Measurements from ENCODE around the gene WDR90. TPM values are rescaled to one million over a fixed set of nuclear protein-coding genes. Genes with fewer than 3 reads are reported as not detected.

The WDR90 gene
- total and polyA plus RNA-seq, 7 donors = 4.0 to 9.7 (median 8.0) TPM

- no peaks in the 10 kb centered on the region for H3K27me3 ChIP-seq (ENCODE audit: insufficient read depth in 3 of 3, low read length in 2 of 3)
- H3K27ac ChIP-seq = no peak overlapping the region
- H3K36me3 ChIP-seq (ENCODE audit: insufficient read depth in 1 of 2, low read depth in 1 of 2) = peaks cover 0 to 13% of the 10 kb centered on the region in 2 donors
- no peak for DNase-seq
- no peak overlapping the region for H3K4me3 ChIP-seq
- no peak for TF ChIP-seq CTCF (IDR thresholded peaks at IDR 0.05)
- no peaks in the 10 kb centered on the region for H3K9me3 ChIP-seq
- intact Hi-C loops (cut with DNase I) = loop anchor here in 1 of 2 donors (5.0 kb wide), 1 partner anchor 42 kb away; the partner anchor contains the start of gene RAB40C
- peaks cover 40% of the 10 kb centered on the region for H3K4me1 ChIP-seq
- ATAC-seq = no peak
- WGBS, 3 donors = 85 to 93% (median 89%) methylated on average over 22 of the region's 22 CpGs
Measured at GRCh38 chr16:634051-634670, 15.0 kb upstream of the WDR90 start.

DNA sequence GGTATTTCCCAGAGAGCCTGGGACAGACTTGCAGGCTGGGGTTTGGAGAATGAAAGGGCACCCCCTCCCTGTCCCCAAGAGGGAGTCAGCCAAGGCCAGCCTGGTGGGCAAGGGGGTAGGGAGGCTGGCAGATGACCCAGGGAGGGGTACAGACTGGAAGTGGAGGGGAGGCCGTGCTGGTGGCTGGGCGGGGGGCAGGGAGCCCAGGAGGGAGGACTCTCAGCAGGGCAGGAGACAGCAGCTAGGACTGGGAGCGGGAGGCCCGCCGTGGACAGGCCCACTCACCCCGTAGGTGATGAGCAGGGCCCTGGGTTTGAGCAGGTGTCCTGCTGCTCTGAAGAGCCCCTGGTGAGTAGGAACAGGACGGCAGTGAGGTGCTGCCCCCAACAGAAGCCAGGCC is 14.2 kb upstream of the WDR90 start:
- H3K4me3 ChIP-seq = peak overlapping the region; percentile 78
- H3K36me3 ChIP-seq (ENCODE audit: insufficient read depth in 1 of 2, low read depth in 1 of 2) = peaks cover 0 to 13% of the 10 kb centered on the region in 2 donors
- intact Hi-C loops (cut with DNase I) = loop anchor here in 1 of 2 donors (5.0 kb wide), 1 partner anchor 43 kb away; the partner anchor contains the start of gene RAB40C
- no peak for TF ChIP-seq CTCF (IDR thresholded peaks at IDR 0.05)
- no peaks in the 10 kb centered on the region for H3K9me3 ChIP-seq
- ATAC-seq (no peak), DNase-seq (no peak)
- WGBS, 3 donors = 78 to 86% (median 83%) methylated on average over 2 to 7 of the region's 7 CpGs
- no peak overlapping the region for H3K27ac ChIP-seq
- peaks cover 34% of the 10 kb centered on the region for H3K4me1 ChIP-seq
- H3K27me3 ChIP-seq (ENCODE audit: insufficient read depth in 3 of 3, low read length in 2 of 3) = no peaks in the 10 kb centered on the region

- ATAC-seq = no peak
- peak overlapping the region; percentile 90 for H3K27ac ChIP-seq
- H3K27me3 ChIP-seq (ENCODE audit: insufficient read depth in 3 of 3, low read length in 2 of 3) = no peaks in the 10 kb centered on the region
- peaks cover 0 to 13% of the 10 kb centered on the region in 2 donors for H3K36me3 ChIP-seq (ENCODE audit: insufficient read depth in 1 of 2, low read depth in 1 of 2)
- peak overlapping the region; percentile 78 for H3K4me3 ChIP-seq
- no peak for DNase-seq
- TF ChIP-seq CTCF (IDR thresholded peaks at IDR 0.05) = no peak
- peaks cover 28% of the 10 kb centered on the region for H3K4me1 ChIP-seq
- H3K9me3 ChIP-seq = no peaks in the 10 kb centered on the region
- 4 to 10% (median 7%) methylated on average over 43 to 55 of the region's 55 CpGs for WGBS, 3 donors
- intact Hi-C loops (cut with DNase I) = no loop called here
Measured at GRCh38 chr16:635573-636205, 13.5 kb upstream of the WDR90 start.

GRCh38 chr16:636206-637080 is 12.7 kb upstream of the WDR90 start, which contains the start of gene METTL26:
Gene METTL26 (minus strand): TSS chr16:636305. CDS start chr16:636290, 15 bp downstream.
- TF ChIP-seq CTCF (IDR thresholded peaks at IDR 0.05) = no peak
- Histone ChIP-seq H3K4me3 (peak within 1 kb of the TSS; percentile 78), H3K9me3 (no peaks in the 10 kb centered on the region), H3K36me3 (ENCODE audit: insufficient read depth in 1 of 2, low read depth in 1 of 2) (peaks cover 0 to 13% of the 10 kb centered on the region in 2 donors), H3K27me3 (ENCODE audit: insufficient read depth in 3 of 3, low read length in 2 of 3) (no peaks in the 10 kb centered on the region), H3K4me1 (peaks cover 23% of the 10 kb centered on the region), H3K27ac (peak within 1 kb of the TSS; percentile 90)
- DNase-seq (peak; percentile 97 to 98), ATAC-seq (peak; percentile 86 to 91 (median 88))
- intact Hi-C loops (cut with DNase I) = no loop called here
- 0 to 1% (median 0%) methylated on average over 80 to 91 of the region's 91 CpGs for WGBS, 3 donors

All from psoas muscle (tissue), 8 donors.